ENCODE results near the gene DHCR7.
A peak's percentile ranks its signal among the peaks of the same experiment; 100 is the strongest.

The DHCR7 gene

GRCh38 chr11:71458146-71459070 is 10.2 kb upstream of the DHCR7 start:
- FAIRE-seq: no peak
- DNase-seq (ENCODE audit: insufficient read length, low spot score): no peak

GRCh38 chr11:71456831-71457230 is 8.6 kb upstream of the DHCR7 start:
- DNase-seq (ENCODE audit: insufficient read length, low spot score): no peak

DNA sequence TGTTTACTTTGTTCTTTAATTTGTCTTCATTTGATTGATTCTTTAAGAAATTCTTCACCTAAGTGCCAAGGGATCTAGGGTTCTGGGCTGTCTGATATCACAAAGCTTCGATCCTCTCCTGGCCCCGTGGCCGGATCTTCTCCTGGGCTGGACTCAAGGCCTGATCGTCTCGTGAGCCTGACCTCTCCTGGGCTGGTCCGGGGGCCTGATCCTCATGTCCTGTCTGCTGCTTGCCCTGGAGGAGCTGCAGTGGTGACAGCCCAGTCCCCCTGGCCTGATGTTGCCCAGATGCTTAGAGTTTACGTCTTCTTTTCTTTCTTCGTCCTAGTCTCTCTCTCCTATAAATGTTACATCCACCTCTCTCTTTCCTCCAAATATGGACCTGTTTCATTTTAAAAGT is 8.1 kb upstream of the DHCR7 start:
- DNase-seq (ENCODE audit: insufficient read length, low spot score) (no peak), FAIRE-seq (no peak)

More at GRCh38 chr11:71456831-71457230, 8.6 kb upstream of the DHCR7 start:
- FAIRE-seq: no peak

- DNase-seq (ENCODE audit: insufficient read length, low spot score) (no peak), FAIRE-seq (no peak)
Measured at GRCh38 chr11:71454470-71455113, 6.4 kb upstream of the DHCR7 start.

DNA sequence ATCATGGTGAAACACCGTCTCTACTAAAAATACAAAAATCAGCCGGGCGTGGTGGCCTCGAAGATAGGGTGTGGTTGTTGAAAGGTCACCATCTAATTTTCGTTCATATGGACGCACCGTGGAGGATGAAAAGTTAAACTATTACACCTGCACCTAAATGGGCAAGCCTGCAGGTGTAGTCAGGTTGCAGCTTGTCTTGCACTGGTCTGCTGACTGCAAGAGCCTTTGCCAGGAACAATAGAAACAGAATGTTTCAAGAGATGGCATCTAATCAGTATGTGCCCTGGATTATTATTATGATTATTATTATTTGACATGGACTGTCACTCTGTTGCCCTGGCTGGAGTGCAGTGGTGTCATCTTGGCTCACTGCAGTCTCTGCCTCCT is 5.7 kb upstream of the DHCR7 start:
- no peak for FAIRE-seq
- no peak for DNase-seq (ENCODE audit: insufficient read length, low spot score)

GRCh38 chr11:71453037-71453917 is 5.1 kb upstream of the DHCR7 start, which contains the start of gene NADSYN1:
Gene NADSYN1, plus strand, starts transcription at chr11:71453203. Its CDS starts 94 bp downstream, at chr11:71453297.
- DNase-seq (ENCODE audit: insufficient read length, low spot score) (peak; percentile 96), FAIRE-seq (peak; percentile 68)

GRCh38 chr11:71452199-71453036 is 4.2 kb upstream of the DHCR7 start:
- FAIRE-seq (peak; percentile 66), DNase-seq (ENCODE audit: insufficient read length, low spot score) (no peak)

- FAIRE-seq (no peak), DNase-seq (ENCODE audit: insufficient read length, low spot score) (no peak)
Measured at GRCh38 chr11:71451596-71452198, 3.5 kb upstream of the DHCR7 start.

DNA sequence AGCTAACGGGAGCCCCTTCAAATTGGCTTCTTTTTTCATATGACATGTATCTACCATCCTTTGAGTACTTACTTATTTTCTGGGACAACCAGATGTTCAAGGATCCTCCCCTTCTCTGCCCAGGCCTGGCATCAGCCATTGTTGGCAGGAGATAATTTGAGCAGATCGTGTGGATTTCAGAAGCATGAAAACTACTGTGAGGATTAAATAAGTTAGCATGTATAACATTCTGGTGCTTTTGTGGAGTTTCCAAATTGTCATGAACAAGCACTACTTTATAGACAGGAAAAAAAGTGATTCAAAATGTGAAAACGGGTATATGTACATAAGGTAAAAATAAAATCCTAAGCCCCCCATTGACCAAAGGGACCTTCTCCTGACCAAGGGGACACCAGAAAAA is 2.7 kb upstream of the DHCR7 start:
- FAIRE-seq (no peak), DNase-seq (ENCODE audit: insufficient read length, low spot score) (no peak)

DNA sequence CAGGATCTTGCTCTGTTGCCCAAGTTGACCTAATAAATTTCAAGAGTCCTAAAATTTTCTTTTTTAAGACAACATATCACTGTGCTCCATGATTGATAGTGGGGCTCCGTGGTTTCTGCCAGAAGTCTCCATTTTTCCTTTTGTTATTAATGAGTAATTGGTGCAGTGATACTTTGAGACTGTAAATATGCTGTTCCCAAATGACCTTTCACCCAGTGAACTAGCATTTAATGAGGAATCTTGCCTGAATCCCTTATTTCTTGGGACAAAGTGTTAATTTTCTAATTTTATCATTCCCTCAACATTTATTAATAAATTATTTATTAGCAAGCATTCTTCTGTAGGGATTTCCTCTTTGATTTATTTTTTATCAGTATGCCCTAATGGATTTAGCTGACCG is 2.3 kb upstream of the DHCR7 start:
- FAIRE-seq (no peak), DNase-seq (ENCODE audit: insufficient read length, low spot score) (no peak)

GRCh38 chr11:71449596-71449995 is 1.4 kb upstream of the DHCR7 start:
- no peak for FAIRE-seq
- DNase-seq (ENCODE audit: insufficient read length, low spot score): no peak

- FAIRE-seq (no peak), DNase-seq (ENCODE audit: insufficient read length, low spot score) (no peak)
Measured at GRCh38 chr11:71447791-71448256, 369 bp downstream of the DHCR7 start.

DNA sequence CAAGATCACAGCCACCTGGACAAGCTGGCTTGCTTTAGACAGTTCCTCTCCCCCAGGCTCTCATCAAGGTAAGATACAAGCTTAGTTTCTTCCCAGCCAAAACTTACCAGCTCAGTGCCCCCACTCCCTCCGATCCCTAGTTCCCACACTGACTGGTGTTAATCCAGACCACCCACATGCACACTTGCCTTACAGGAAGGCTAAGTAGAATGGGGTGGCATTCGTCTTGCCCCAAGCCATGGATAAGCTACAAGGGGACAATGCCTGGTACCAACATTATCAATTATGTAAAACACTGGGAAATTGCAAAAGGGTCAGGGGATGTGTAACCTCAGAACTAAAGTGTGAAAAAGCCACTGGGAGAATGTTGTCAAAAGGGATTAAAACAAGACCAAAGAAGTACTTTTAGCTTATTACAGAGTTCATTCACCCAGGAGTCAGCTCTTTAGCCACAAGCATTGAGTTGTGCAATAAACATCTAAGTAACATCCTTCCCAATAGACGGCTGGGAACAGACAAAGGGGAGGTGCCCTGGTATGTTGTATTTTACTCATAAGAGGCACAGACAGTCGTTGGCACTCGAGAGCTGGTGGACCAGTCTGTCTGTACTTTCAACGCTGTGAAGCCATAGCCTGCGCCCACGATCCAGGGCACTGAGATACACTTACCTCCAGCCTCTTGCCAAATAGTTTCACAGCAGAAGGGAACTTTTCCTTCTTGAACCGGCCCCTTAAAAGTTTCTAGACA is 1.1 kb downstream of the DHCR7 start:
- FAIRE-seq (no peak), DNase-seq (ENCODE audit: insufficient read length, low spot score) (no peak)

DNA sequence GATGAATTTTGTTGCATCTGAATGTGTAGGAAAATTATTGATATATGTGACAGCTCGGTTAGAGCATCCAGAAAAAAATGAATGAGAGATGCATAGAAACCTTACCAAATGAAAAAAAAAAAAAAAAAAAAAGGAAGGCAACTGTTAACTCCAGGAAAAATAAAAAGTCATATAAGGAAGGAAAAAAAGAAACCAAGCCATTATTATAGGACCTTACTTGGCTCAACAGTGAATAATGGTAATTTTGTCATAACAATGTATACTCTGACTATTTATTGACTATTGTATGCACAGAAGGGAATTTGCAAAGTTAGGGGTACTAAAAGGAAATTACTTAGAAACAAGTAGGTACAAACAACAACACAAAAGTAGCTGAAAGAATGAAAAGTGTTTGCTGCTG is 2.0 kb downstream of the DHCR7 start:
- FAIRE-seq (no peak), DNase-seq (ENCODE audit: insufficient read length, low spot score) (no peak)

DNA sequence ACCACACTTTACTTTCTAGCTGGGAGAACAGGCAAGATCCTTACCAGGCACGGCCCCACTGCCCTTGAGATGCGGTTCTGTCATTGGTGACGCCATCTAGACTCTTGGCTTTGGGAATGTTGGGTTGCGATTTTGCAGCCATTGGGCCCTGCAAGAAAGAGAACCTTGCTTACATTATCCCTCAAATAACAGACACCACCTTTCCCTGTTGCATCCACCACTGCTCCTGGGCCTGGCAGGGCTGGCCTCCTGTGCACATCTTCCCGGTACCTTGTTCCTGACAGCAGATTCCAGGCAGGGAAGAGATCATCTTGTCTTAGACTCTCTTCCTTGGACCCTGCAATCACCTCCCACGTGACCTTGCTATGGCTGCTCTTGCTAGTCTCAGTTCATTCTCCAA is 3.4 kb downstream of the DHCR7 start:
- DNase-seq (ENCODE audit: insufficient read length, low spot score): no peak
- no peak for FAIRE-seq

GRCh38 chr11:71443736-71444445 is 4.3 kb downstream of the DHCR7 start:
- no peak for DNase-seq (ENCODE audit: insufficient read length, low spot score)
- FAIRE-seq: no peak

DNA sequence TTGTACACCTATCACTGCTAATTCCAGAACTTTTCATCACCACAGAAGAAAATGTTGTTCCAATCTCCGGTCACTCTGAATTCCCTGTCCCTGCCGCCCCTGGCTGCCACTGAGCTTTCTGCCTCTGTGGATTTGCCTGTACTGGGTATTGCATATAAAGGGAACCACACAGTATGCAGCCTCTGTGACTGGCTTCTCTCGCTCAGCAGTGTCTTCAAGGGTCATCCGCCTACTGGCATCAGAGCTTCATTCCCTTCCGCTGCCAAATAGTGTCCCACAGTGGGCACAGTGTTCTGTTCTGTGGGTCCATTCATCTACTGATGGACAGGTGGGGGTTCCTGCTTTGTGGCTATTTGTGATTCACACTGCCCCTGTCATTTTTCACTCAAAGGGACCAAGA is 5.3 kb downstream of the DHCR7 start:
- FAIRE-seq (no peak), DNase-seq (ENCODE audit: insufficient read length, low spot score) (no peak)

DNA sequence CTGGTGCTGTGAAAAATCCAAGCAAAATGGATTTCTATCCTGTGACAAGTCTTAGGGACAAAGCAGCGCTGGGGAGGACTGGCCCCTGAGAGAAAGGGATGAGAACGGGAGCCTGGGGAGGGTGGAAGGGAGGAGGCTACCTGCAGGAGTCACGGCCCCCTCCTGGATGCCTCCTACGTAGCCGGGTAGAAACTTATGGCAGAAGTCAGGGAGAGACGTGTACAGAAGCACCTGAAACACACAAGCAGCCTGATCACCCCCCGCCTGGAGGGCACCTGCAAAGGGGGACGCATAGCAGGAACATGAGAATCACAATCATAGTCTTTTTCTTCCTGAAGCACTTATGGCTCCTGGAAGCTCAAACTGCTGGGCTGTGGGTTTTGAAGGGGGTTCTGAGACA is 6.1 kb downstream of the DHCR7 start:
- FAIRE-seq (no peak), DNase-seq (ENCODE audit: insufficient read length, low spot score) (no peak)
